Activated naive CD4-positive, alpha-beta T cell treated with anti-CD3 and anti-CD28 coated beads, Interleukin-2, amount 10 ng/mL, durations not matched to agents 7 days and 5 days (primary cell): ENCODE measurements around the gene TSPYL1.

Source experiments
- CTCF ChIA-PET: fragments of 350-600 bp; sonication (Branson Sonifier 250); formaldehyde crosslinking; loops from one replicate; lab custom pipeline; 2021; ENCODE audit warnings: antibody characterized with exemption; lab: Charles Lee
- DNase-seq: peaks from one replicate; pipeline ENCODE4 v3.0.0-alpha.2; 2020
- H3K27ac Mint-ChIP-seq: one replicate; pipeline ENCODE4 v1.8.0; 2021; ENCODE audit warnings: mild to moderate bottlenecking, moderate library complexity, mixed read lengths
- H3K27me3 Mint-ChIP-seq: one replicate; pipeline ENCODE4 v1.8.0; 2021; ENCODE audit warnings: mild to moderate bottlenecking, mixed read lengths
- H3K36me3 Mint-ChIP-seq: one replicate; pipeline ENCODE4 v1.8.0; 2021; ENCODE audit warnings: mixed read lengths
- H3K4me1 Mint-ChIP-seq: one replicate; pipeline ENCODE4 v1.8.0; 2021; ENCODE audit warnings: mixed read lengths
- H3K4me3 Mint-ChIP-seq: one replicate; pipeline ENCODE4 v1.8.0; 2021; ENCODE audit warnings: mild to moderate bottlenecking, moderate library complexity, mixed read lengths
- H3K9me3 Mint-ChIP-seq: one replicate; pipeline ENCODE4 v1.8.0; 2021; ENCODE audit warnings: mixed read lengths

The TSPYL1 gene

DNA sequence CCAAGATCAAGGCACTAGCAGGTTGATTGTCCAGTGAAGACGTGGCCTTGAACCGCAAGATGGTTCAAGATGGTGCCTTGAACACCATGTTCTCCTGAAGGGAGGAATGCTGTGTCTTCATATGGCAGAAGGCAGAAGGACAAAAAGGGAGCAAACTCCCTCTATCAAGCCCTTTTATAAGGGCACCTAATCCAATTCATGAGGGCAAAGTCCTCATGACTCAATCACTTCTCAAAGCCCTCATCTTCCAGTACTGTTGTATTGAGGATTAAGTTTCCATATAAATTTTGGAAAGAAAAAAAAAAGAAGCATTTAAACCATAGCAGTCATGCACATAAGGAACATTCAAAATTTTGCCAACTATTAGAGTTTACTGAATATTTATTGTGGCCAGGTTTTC, 29.9 kb upstream of the TSPYL1 start:
- Mint-ChIP-seq H3K36me3 (no peaks in the 10 kb centered on the region), H3K27me3 (no peaks in the 10 kb centered on the region), H3K9me3 (peaks cover 2% of the 10 kb centered on the region), H3K27ac (no peak overlapping the region), H3K4me1 (no peaks in the 10 kb centered on the region), H3K4me3 (no peak overlapping the region)
- CTCF ChIA-PET, result no interaction called here
- DNase-seq, result no peak

DNA sequence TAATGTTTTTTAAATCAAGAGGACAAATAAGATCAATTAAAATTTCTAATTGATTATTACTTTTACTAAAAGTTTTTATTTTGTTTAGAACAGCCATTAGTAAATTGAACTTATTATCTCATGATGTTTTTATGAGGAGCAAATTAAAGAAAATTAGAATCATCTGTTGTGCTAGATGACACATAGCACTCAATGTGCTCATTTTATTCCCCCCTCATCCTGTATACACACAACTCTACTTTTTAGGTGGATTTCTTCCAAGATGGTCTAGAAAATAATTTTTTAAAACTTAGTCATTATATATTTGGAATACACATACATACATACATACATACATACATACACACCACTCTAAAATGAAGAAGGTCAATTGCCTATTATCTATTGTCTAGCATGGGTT, 29.3 kb upstream of the TSPYL1 start:
- no peaks in the 10 kb centered on the region for H3K36me3 Mint-ChIP-seq
- H3K9me3 Mint-ChIP-seq, result peaks cover 2% of the 10 kb centered on the region
- no peaks in the 10 kb centered on the region for H3K4me1 Mint-ChIP-seq
- no peak overlapping the region for H3K4me3 Mint-ChIP-seq
- H3K27ac Mint-ChIP-seq, result no peak overlapping the region
- no peak for DNase-seq
- no peaks in the 10 kb centered on the region for H3K27me3 Mint-ChIP-seq
- CTCF ChIA-PET, result no interaction called here

DNA sequence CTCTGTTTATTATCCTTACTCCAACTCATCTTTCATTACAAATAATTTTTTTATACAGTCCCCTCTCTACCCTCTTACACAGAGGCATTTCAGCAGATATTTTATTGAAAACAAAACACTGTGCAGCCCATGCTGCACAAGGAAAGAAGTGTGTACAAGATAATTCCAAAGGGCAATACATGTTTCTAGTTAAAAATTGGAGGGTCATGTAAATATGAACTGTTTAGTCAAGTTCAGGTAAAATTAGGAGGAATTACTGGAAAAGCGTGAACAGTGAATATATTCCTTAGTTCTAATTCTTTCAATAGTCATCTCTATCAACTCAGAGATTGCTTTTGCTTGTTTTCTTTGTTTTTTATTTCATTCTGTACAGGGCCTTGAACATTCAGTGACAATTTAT, 27.9 kb upstream of the TSPYL1 start:
- Mint-ChIP-seq H3K27ac (no peak overlapping the region), H3K4me1 (no peaks in the 10 kb centered on the region), H3K27me3 (no peaks in the 10 kb centered on the region), H3K9me3 (peaks cover 2% of the 10 kb centered on the region), H3K36me3 (no peaks in the 10 kb centered on the region), H3K4me3 (no peak overlapping the region)
- DNase-seq, result no peak
- CTCF ChIA-PET, result interaction anchor here (0.7 kb wide), 1 partner anchor 20 kb away, joined by 3 read pairs; no protein-coding TSS in a partner anchor

DNA sequence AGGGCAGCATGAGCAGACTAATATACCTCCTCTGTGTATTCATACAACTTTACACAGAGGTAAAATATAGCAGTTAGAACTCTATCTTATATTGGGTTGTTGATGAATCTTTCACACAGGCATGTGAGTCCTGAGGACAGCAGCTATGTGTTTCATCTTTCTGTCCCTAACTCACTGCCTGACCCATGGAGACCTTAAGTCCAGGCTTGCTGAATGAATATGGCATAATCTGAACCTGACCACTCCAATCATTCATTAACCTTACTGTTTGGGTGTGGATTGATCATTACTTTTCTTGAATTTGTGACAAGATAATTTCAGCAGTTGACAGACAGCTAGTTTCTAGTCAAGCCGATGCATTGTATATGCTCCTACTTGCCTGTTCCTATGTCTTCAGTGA, 27.3 kb upstream of the TSPYL1 start:
- no peaks in the 10 kb centered on the region for H3K36me3 Mint-ChIP-seq
- CTCF ChIA-PET, result interaction anchor here (0.7 to 1.1 kb wide), 2 partner anchors 10 to 254 kb away, joined by 3 read pairs; no protein-coding TSS in a partner anchor

DNA sequence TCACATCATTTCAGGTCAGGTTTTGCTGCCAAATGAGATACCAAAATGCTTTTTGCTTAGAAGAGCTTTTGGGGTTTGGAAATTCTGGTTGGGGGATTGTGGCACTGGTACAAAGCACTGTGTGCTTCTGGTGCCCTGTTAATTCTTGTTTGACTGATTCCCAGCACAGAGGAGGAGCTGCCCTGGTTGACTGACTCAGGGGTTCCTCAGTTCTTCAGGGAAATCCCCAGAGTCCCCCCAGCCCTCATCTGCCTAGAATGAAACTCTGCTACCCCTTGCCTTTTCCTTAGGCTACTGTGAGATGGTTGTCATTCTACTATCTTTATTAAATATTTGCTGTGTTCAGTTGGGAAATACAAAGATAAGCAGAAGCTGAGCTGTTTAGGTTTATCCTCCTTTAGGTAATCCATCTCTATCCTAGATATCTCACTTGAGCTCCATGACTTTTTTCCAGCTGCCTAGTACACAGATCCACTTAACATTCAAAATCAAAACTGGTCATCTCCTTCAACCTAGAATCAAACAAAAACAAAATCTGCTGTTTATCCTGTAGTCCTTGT, 24.9 kb upstream of the TSPYL1 start:
- no peak overlapping the region for H3K4me3 Mint-ChIP-seq
- H3K9me3 Mint-ChIP-seq, result no peaks in the 10 kb centered on the region
- H3K36me3 Mint-ChIP-seq, result no peaks in the 10 kb centered on the region
- H3K4me1 Mint-ChIP-seq, result no peaks in the 10 kb centered on the region
- CTCF ChIA-PET, result no interaction called here
- no peak for DNase-seq
- H3K27me3 Mint-ChIP-seq, result no peaks in the 10 kb centered on the region
- no peak overlapping the region for H3K27ac Mint-ChIP-seq

More for the DNA sequence above, 27.3 kb upstream of the TSPYL1 start:
- H3K27ac Mint-ChIP-seq, result no peak overlapping the region
- no peak overlapping the region for H3K4me3 Mint-ChIP-seq
- H3K4me1 Mint-ChIP-seq, result no peaks in the 10 kb centered on the region
- H3K27me3 Mint-ChIP-seq, result no peaks in the 10 kb centered on the region
- H3K9me3 Mint-ChIP-seq, result peaks cover 2% of the 10 kb centered on the region
- no peak for DNase-seq

DNA sequence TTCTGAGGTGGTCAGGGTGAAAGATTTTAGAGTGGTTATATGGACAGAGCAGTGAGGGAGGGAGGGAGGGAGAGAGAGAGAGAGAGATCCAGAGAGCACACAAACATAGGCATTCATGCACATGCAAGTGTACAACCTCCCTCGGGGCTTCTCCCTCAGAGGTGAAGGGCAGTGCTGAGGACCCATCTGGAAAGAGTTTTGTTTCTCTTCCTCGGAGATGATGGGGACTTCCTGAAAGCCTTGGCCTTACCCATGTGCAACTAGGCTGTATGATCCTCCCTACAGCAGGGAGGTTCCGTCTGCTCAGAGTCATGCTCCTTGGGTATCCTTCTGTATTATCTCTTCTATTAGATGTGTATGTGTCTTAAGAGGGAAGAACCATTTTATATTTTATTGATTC, 21.4 kb upstream of the TSPYL1 start:
- no peaks in the 10 kb centered on the region for H3K9me3 Mint-ChIP-seq
- no peaks in the 10 kb centered on the region for H3K27me3 Mint-ChIP-seq
- H3K4me1 Mint-ChIP-seq, result no peaks in the 10 kb centered on the region
- no peak for DNase-seq
- H3K36me3 Mint-ChIP-seq, result no peaks in the 10 kb centered on the region
- H3K27ac Mint-ChIP-seq, result no peak overlapping the region
- H3K4me3 Mint-ChIP-seq, result no peak overlapping the region
- CTCF ChIA-PET, result no interaction called here

DNA sequence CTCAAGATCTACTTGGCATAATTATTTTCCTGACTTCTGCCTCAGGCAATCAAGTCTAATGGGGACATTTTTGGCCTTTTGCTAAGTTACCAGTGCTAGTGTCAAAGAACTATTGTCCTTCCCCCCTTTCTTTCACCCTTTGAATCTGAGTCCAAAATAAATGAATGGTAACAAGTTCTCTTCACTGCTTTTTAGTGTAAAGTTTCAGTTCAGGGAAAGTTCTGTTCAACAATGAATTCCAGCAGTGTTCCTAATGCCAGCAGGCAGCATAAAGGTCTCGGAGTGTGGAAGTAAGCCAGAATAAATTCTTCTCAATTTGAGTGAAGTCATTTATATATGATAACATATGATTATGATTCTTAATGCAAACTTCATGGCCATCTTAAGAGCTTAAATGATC, 20.8 kb upstream of the TSPYL1 start:
- H3K9me3 Mint-ChIP-seq, result no peaks in the 10 kb centered on the region
- H3K4me3 Mint-ChIP-seq, result no peak overlapping the region
- H3K27me3 Mint-ChIP-seq, result no peaks in the 10 kb centered on the region
- CTCF ChIA-PET, result no interaction called here
- no peak for DNase-seq
- no peaks in the 10 kb centered on the region for H3K36me3 Mint-ChIP-seq
- no peaks in the 10 kb centered on the region for H3K4me1 Mint-ChIP-seq
- H3K27ac Mint-ChIP-seq, result no peak overlapping the region

DNA sequence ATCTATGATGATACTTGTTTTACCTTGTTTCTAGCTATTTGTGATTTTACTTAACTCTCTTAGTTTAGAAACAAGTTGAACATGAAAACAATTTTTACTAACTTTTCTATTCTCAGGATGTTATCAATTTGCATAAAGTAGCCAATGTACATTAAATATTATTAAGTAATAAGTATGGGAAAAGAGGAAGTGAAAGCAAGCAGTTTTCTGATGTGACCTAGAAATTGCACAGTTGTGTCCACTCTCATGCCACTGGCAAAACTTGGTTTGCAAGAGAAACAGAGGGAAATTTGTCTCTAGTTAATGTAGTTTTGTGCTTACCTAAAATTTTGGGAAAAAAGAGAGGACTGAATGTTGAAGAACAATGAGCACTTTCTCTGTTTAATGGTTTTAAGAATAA, 19.2 kb upstream of the TSPYL1 start:
- H3K4me3 Mint-ChIP-seq, result no peak overlapping the region
- CTCF ChIA-PET, result interaction anchor here (0.6 kb wide), 1 partner anchor 329 kb away, joined by 3 read pairs; no protein-coding TSS in a partner anchor
- H3K27ac Mint-ChIP-seq, result no peak overlapping the region
- no peaks in the 10 kb centered on the region for H3K9me3 Mint-ChIP-seq
- H3K36me3 Mint-ChIP-seq, result no peaks in the 10 kb centered on the region
- no peak for DNase-seq
- H3K27me3 Mint-ChIP-seq, result no peaks in the 10 kb centered on the region
- H3K4me1 Mint-ChIP-seq, result no peaks in the 10 kb centered on the region

DNA sequence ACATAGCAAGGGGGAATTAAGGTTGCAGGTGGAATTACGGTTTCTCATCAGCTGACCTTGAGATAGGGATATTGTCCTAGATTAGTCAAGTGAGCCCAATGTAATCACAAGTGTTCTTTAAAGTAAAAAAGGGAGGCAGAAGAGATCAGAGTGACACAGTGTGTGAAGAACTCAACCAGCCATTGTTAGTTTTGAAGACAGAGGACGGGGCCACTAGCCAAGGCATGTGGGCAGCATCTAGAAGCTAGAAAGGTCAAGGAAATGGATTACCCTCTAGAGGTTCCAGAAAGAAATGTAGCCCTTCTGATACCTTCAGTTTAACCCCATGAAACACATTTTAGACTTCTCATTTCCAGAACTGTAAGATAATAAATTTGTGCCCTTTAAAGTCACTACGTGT, 18.5 kb upstream of the TSPYL1 start:
- DNase-seq, result no peak
- no peaks in the 10 kb centered on the region for H3K9me3 Mint-ChIP-seq
- H3K4me1 Mint-ChIP-seq, result no peaks in the 10 kb centered on the region
- H3K36me3 Mint-ChIP-seq, result no peaks in the 10 kb centered on the region
- no peak overlapping the region for H3K4me3 Mint-ChIP-seq
- no peaks in the 10 kb centered on the region for H3K27me3 Mint-ChIP-seq
- CTCF ChIA-PET, result interaction anchor here (0.6 kb wide), 1 partner anchor 330 kb away, joined by 3 read pairs; no protein-coding TSS in a partner anchor
- H3K27ac Mint-ChIP-seq, result no peak overlapping the region

DNA sequence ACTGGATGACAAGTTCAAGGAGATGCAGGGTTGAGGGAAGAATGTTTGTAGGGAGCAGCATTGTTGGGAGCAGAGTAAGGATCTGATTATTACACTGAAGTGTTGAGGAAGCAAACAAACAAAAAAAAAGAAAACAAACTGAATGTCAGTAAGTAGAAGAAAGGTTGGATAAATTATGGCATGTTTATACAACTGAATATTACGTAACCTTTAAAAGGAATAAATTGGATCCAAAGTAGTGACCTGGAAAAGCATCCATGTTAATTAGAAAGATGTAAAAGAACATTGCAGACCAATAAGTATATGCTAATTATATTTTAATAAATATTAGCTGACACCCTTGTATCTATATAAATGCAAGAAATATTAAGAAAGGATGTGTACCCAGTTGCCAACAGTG, 12.8 kb upstream of the TSPYL1 start:
- CTCF ChIA-PET, result interaction anchor here (1.2 kb wide), 1 partner anchor 24 kb away, joined by 3 read pairs; no protein-coding TSS in a partner anchor
- Mint-ChIP-seq H3K27ac (no peak overlapping the region), H3K9me3 (no peaks in the 10 kb centered on the region), H3K4me1 (no peaks in the 10 kb centered on the region), H3K36me3 (no peaks in the 10 kb centered on the region), H3K27me3 (no peaks in the 10 kb centered on the region), H3K4me3 (no peak overlapping the region)
- no peak for DNase-seq

DNA sequence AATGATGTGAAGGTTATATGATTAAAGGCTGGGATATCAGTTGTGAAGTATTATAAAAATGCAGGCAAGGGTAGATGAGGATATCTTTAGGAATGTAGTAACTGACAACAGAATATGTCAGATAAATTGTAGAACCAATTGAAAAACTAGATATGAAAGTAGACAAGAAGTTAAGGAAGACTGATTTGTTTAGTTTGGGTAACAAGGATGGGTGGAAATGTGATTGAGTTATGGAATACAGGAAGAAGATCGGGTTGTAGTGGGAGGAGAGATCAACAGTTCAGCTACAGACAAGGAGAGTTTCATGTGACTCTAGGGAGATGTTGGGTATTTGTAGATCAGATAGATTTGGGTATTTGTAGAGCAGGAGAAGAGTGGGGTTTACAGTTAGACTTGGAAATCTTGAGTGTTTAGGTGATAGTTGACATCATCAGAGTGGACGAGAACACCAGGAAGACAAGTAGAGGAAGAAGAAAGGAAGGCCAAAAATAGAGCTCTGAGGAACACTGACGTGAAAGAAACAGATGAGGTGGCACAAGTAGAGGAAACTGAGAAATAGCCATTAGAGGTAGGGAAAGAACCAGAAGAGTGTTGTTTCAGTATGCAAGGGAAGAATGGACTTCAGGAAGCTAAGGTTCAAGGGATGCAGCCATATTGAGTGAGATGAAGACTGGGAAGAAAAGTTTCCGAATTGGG, 12.1 kb upstream of the TSPYL1 start:
- H3K27me3 Mint-ChIP-seq, result no peaks in the 10 kb centered on the region
- CTCF ChIA-PET, result interaction anchor here (1.2 kb wide), 1 partner anchor 23 kb away, joined by 3 read pairs; no protein-coding TSS in a partner anchor
- no peaks in the 10 kb centered on the region for H3K9me3 Mint-ChIP-seq
- H3K4me1 Mint-ChIP-seq, result no peaks in the 10 kb centered on the region
- no peak overlapping the region for H3K4me3 Mint-ChIP-seq
- DNase-seq, result no peak
- H3K27ac Mint-ChIP-seq, result no peak overlapping the region
- H3K36me3 Mint-ChIP-seq, result no peaks in the 10 kb centered on the region

DNA sequence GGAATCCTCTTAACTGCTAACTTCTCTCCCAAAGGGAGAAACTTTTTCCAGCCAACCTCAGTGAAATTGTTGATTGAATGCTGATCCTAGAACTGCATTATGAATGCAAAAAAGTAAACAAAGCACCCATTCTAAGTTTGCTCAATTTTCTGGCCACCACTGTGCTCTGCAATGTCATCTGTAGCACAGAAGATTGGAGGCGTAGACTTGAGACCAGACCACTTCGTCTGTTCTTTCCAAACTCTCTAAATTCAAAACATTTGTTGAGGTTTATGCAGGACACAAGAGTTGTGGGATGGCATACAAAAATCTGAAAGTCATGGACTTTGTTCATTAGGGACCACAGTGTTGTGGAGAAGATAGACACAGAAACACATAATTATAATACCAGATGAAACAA, 11.1 kb upstream of the TSPYL1 start:
- Mint-ChIP-seq H3K4me1 (no peaks in the 10 kb centered on the region), H3K36me3 (no peaks in the 10 kb centered on the region), H3K4me3 (no peak overlapping the region), H3K27ac (no peak overlapping the region), H3K9me3 (no peaks in the 10 kb centered on the region), H3K27me3 (no peaks in the 10 kb centered on the region)
- CTCF ChIA-PET, result interaction anchor here (0.8 to 1.3 kb wide), 2 partner anchors 201 to 270 kb away, joined by 4 read pairs; no protein-coding TSS in a partner anchor
- no peak for DNase-seq

DNA sequence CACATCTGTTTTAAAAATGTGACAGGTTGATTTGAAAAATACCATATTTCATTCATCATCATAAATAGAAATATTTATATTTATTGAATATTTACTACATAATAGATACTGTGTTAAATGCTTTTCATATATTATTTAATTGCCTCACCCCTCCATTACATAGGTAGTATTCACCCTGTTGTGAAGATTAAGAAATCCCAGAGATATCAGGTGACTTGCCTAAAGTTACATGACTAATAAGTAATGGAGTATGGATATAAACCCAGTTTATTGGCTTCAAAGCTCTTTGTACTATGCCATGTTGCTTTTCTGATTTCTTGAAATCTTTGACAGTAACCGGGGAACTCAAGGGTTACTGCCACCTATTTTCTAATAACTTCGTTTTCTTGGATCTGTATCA, 10.1 kb upstream of the TSPYL1 start:
- no peaks in the 10 kb centered on the region for H3K27me3 Mint-ChIP-seq
- CTCF ChIA-PET, result interaction anchor here (0.8 to 3.6 kb wide), 4 partner anchors 26 to 271 kb away, joined by 4 to 27 read pairs (median 4); no protein-coding TSS in a partner anchor
- no peaks in the 10 kb centered on the region for H3K36me3 Mint-ChIP-seq
- no peak for DNase-seq
- no peaks in the 10 kb centered on the region for H3K9me3 Mint-ChIP-seq
- no peak overlapping the region for H3K4me3 Mint-ChIP-seq
- H3K4me1 Mint-ChIP-seq, result no peaks in the 10 kb centered on the region
- H3K27ac Mint-ChIP-seq, result no peak overlapping the region

DNA sequence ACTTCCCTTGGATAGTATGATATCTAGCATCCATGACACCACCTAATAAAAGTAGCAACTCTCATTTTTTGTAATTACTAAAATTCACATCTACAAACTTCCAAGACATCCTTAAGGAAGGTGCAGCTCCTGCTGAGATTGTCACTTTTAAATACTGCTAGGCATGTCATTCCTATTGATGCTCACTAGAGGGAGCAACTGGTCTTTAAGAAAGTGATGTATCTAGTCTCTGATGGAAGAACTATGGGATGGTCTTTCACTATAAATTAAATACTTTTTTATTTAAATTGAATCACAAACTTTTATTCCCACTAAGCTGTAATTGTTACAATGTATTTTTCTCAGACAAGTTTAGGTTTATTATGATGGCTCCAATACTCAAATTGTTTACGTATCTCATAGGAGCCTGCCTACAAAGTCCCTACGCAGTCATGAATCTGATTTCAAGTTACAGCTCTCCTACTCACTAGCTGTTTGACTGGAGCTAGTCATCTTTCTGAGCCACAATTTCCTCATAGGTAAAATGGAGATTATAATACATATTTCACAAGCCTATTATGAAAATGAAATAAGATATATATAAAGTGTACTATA, 8.1 kb upstream of the TSPYL1 start:
- Mint-ChIP-seq H3K36me3 (no peaks in the 10 kb centered on the region), H3K27ac (no peak overlapping the region), H3K4me1 (no peaks in the 10 kb centered on the region), H3K27me3 (no peaks in the 10 kb centered on the region), H3K4me3 (no peak overlapping the region), H3K9me3 (no peaks in the 10 kb centered on the region)
- CTCF ChIA-PET, result interaction anchor here (0.8 to 3.6 kb wide), 27 partner anchors 9 to 357 kb away, joined by 3 to 30 read pairs (median 4); partner anchors contain the start of genes CALHM4 and RWDD1
- DNase-seq, result no peak
